ENCODE data around the gene COBL.

Gene COBL

DNA sequence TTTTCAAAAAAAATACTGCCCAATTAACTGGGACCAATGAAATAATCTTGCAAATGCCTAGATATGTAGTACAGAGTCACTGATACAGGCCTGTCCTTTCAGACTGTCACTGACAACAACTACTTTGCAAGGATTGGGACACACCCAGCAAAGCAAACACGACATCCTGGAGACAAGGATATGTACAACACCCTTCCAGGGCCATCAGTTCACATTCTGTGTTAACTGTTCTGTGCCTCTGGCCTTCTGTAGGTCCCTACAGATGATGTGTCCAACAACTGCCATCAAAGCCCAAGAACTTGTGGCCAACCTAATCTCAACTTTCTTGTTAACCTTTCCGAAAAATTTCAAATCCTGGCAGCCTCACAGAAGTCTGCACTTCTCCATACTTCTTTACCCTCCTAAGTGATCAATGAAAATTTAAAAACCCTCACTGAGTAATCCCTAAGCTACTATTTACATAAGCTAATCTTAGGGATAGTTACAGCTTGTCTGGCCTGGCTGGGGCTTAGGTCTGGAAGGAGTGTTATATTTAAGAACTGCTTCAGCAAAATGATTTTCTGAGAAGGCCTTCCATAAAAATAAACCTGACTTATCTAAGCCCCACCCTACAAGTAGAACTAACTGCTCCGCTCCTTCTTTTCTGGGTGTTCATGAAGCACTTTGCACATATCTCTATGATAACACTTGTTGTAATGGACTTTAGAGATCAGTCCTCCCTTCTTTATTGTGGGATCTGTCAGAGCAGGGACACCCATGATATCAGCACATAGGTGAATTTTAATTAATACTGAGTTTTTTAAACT lies 21.0 kb downstream of the COBL start:
- DNase-seq (ENCODE audit: low spot score): no peak
- H3K4me1 ChIP-seq (ENCODE audit: insufficient read depth, poor library complexity, severe bottlenecking): peaks cover 5% of the 10 kb centered on the region

DNA sequence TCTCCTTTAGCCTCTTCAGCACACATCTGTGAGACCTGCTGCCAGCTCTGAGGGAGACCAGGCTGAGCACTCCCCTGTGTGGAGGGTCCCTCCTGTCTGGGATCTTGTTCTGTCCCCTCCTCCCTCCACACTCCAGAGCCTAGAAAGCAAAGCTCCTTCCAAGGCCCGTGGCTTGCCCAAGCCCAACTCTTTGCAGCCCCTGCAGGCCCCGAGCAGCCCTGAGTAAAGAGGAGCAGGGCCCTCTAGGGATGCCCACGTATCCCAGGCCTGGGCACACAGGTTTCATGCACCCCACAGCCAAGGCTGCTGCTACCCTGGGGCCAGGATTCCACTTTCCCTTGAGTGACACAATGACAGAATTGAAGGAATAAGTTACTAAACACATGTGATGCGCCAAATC lies 24.0 kb downstream of the COBL start:
- TF ChIP-seq, protein P1, sequence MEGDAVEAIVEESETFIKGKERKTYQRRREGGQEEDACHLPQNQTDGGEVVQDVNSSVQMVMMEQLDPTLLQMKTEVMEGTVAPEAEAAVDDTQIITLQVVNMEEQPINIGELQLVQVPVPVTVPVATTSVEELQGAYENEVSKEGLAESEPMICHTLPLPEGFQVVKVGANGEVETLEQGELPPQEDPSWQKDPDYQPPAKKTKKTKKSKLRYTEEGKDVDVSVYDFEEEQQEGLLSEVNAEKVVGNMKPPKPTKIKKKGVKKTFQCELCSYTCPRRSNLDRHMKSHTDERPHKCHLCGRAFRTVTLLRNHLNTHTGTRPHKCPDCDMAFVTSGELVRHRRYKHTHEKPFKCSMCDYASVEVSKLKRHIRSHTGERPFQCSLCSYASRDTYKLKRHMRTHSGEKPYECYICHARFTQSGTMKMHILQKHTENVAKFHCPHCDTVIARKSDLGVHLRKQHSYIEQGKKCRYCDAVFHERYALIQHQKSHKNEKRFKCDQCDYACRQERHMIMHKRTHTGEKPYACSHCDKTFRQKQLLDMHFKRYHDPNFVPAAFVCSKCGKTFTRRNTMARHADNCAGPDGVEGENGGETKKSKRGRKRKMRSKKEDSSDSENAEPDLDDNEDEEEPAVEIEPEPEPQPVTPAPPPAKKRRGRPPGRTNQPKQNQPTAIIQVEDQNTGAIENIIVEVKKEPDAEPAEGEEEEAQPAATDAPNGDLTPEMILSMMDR (IDR thresholded peaks at IDR 0.05; ENCODE audit: poor library complexity, severe bottlenecking): no peak
- ATAC-seq (ENCODE audit: low read depth) (no peak), DNase-seq (ENCODE audit: low spot score) (no peak)
- H3K4me3 ChIP-seq (ENCODE audit: severe bottlenecking): no peak overlapping the region
- no peaks in the 10 kb centered on the region for H3K9me3 ChIP-seq (ENCODE audit: severe bottlenecking)
- peaks cover 5% of the 10 kb centered on the region for H3K4me1 ChIP-seq (ENCODE audit: insufficient read depth, poor library complexity, severe bottlenecking)
- no peaks in the 10 kb centered on the region for H3K27me3 ChIP-seq (ENCODE audit: insufficient read depth, poor library complexity, severe bottlenecking)
- H3K27ac ChIP-seq (ENCODE audit: poor library complexity, severe bottlenecking): no peak overlapping the region
- no peaks in the 10 kb centered on the region for H3K36me3 ChIP-seq (ENCODE audit: low read depth)

More for the DNA sequence above, 21.0 kb downstream of the COBL start:
- Histone ChIP-seq H3K27me3 (ENCODE audit: insufficient read depth, poor library complexity, severe bottlenecking) (no peaks in the 10 kb centered on the region), H3K27ac (ENCODE audit: poor library complexity, severe bottlenecking) (no peak overlapping the region), H3K36me3 (ENCODE audit: low read depth) (no peaks in the 10 kb centered on the region), H3K4me3 (ENCODE audit: severe bottlenecking) (no peak overlapping the region), H3K9me3 (ENCODE audit: severe bottlenecking) (no peaks in the 10 kb centered on the region)
- ATAC-seq (ENCODE audit: low read depth): no peak
- TF ChIP-seq, protein P1 (IDR thresholded peaks at IDR 0.05; ENCODE audit: poor library complexity, severe bottlenecking): no peak

DNA sequence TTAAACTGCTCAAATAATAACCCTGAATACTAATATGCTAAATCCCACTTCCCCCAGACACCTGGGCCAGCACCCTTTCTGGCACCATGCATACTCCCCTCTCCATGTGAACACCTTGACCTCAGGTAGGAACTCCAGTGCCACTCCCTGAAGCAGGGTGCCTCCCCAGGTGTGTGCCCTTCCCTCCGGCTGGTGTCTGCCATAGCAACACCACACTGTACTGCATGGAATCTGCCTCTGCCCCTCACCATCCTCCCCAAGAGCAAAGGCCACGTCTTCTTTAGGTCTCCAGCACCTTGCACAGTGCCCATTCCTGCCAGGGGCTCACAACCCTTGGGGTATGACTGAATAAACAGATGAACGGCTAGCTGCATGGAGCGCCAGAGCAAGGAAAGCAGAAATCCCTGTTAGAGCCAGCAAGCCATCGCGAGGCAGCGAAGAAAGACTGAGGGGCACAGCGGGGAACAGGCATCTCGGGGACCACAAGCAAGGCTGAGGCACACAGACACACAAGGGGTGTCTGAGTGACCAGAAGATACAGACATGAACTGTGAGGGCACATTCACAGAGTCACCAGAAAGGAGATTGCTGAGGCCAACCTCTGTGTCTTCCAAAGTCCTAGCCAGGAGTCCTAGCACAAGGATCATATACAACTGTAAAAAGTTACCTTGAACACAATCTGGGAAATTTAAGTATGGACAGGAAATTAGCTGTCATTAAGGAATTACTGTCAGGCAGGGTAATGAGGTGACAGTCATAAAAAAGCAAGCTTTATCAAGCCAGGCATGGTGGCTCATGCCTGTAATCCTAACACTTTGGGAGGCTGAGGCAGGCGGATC lies 25.7 kb downstream of the COBL start:
- DNase-seq (ENCODE audit: low spot score) (no peak), ATAC-seq (ENCODE audit: low read depth) (no peak)
- Histone ChIP-seq H3K9me3 (ENCODE audit: severe bottlenecking) (no peaks in the 10 kb centered on the region), H3K4me1 (ENCODE audit: insufficient read depth, poor library complexity, severe bottlenecking) (peaks cover 4% of the 10 kb centered on the region), H3K4me3 (ENCODE audit: severe bottlenecking) (no peak overlapping the region), H3K27ac (ENCODE audit: poor library complexity, severe bottlenecking) (no peak overlapping the region), H3K36me3 (ENCODE audit: low read depth) (no peaks in the 10 kb centered on the region), H3K27me3 (ENCODE audit: insufficient read depth, poor library complexity, severe bottlenecking) (no peaks in the 10 kb centered on the region)
- TF ChIP-seq, protein P1 (IDR thresholded peaks at IDR 0.05; ENCODE audit: poor library complexity, severe bottlenecking): no peak

DNA sequence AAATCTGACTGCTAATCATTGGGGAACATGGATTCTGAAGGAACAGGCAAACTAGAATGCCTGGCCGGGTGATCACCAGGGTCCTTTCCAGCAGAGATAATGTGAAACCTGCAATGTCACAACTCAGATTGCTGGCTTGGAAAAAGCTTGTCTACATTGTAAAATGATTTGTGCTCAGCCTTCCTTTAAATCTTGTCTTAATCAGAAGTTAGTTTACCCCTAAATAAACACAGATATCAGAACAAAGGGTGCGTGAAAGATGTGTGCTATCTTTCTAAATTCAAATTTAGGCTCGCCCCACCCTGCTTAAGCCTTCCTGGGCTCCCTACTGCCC lies 26.3 kb downstream of the COBL start:
- Histone ChIP-seq H3K27me3 (ENCODE audit: insufficient read depth, poor library complexity, severe bottlenecking) (no peaks in the 10 kb centered on the region), H3K4me3 (ENCODE audit: severe bottlenecking) (no peak overlapping the region), H3K27ac (ENCODE audit: poor library complexity, severe bottlenecking) (no peak overlapping the region), H3K36me3 (ENCODE audit: low read depth) (no peaks in the 10 kb centered on the region), H3K9me3 (ENCODE audit: severe bottlenecking) (no peaks in the 10 kb centered on the region), H3K4me1 (ENCODE audit: insufficient read depth, poor library complexity, severe bottlenecking) (no peaks in the 10 kb centered on the region)
- ATAC-seq (ENCODE audit: low read depth) (no peak), DNase-seq (ENCODE audit: low spot score) (no peak)
- TF ChIP-seq, protein P1 (IDR thresholded peaks at IDR 0.05; ENCODE audit: poor library complexity, severe bottlenecking): no peak
